Measurements from ENCODE around the gene RALY.
A peak's percentile ranks its signal among the peaks of the same experiment; 100 is the strongest.
"Not testable (repeated sequence)": the region's sequence is repeated elsewhere in the genome, so short reads cannot be mapped to it uniquely, and the experiment has no call there.

Gene RALY

GRCh38 chr20:34111702-34112599 is 118.2 kb downstream of the RALY start, which contains the start of gene EIF2S2:
EIF2S2 (minus strand) TSS chr20:34112243; CDS start chr20:34112110, 133 bp downstream.
- DNase-seq, result peak; percentile 100

GRCh38 chr20:34112600-34113101 is 118.9 kb downstream of the RALY start:
- DNase-seq, result peak; percentile 83 to 84

DNA sequence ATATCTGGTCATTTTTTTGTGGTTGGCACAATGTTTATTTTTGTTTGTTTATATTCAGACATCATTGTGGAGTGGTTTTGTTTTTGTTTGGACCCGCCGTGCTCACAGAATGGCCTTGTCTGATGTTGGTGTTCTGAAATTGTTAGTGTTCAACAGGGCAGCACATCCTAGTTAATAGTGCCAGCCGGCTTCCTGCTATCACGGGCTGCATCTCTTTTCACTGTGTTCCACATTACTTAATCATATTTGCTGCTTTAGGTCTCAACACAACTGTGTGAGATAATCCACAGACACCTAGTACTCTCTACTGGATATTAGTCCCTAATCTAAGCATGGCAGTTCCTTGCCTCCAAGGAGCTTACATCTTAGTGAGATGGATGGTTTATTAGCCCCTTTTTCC is 121.1 kb downstream of the RALY start:
- no peak for DNase-seq

- DNase-seq, result no peak
Measured at GRCh38 chr20:34115232-34115631, 121.5 kb downstream of the RALY start.

DNA sequence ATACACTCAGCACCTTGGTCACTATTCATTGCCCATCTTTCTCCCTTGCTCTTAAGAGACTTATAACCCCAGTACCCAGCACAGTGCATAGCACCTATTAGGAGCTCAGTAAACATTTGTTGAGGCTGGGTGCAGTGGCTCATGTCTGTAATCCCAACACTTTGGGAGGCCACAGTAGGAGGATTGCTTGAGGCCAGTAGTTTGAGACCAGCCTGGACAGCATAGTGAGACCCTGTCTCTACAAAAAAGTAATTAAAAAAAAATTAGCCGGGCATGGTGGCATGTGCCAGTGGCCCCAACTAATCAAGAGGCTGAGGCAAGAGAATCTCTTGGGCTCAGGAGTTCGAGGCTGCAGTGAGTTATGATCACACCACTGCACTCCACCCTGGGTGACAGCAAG is 126.5 kb downstream of the RALY start:
- DNase-seq, result no peak

GRCh38 chr20:34122274-34122980 is 128.7 kb downstream of the RALY start:
- no peak for DNase-seq

DNA sequence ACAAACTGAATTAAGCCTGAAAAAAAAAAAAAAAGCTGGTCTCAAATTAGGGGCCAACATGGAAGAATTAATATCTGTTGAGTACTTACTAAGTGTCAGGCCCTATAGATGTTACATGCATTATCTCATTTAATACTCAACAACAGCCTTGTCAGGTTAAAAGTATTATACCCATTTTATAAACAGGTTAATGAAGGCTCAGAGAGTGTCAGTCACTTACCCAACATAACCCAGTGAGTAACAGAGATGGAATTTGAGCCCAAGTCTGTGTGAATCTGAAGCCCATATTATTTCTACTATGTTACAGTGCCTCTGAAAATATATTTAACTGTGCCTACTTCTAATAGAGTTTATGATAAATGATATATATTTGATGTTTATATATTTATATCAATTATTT is 129.6 kb downstream of the RALY start:
- no peak for DNase-seq

GRCh38 chr20:34124469-34125249 is 130.9 kb downstream of the RALY start:
- no peak for DNase-seq

DNA sequence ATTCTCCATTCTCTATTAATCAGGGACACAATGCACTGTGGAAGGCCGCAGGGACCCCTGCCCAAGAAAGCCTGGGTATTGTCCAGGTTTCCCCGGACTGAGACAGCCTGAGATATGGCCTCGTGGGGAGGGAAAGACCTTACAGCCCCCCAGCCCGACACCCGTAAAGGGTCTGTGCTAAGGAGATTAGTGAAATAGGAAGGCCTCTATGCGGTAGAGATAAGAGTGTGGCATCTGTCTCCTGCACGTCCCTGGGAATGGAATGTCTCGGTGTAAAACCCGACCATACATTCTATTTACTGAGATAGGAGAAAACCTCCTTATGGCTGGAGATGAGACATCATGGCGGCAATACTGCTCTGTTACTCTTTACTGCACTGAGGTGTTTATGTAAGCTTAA is 134.1 kb downstream of the RALY start:
- no peak for DNase-seq

DNA sequence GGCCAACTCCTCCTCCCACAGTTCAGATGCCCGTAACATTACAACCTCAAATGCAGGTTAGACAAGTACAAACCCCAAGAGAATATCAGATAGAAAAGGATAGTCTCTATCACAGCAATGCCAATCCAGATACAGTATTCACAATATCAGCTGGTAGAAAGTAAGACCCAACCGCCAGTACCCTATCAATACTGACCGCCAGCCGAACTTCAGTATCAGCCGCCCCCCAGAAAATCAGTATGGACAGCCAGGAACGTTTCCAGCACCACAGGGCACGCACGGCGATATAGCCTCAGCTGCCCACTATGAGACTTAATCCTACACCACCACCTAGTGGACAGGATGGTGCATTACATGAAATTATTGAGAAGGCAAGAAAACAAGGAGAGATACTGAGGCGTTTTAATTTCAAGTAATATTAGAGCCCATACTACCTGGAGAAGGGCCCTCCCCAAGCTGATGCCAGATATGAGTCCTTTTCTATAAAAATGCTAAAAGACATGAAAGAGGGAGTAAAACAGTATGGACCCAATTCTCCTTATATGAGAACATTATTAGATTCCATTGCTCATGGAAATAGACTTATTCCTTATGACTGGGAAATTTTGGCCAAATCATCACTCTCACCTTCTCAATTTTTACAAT is 135.9 kb downstream of the RALY start:
- DNase-seq, result peak; percentile 91 to 95

- no peak for DNase-seq
Measured at GRCh38 chr20:34131491-34131890, 137.8 kb downstream of the RALY start.

GRCh38 chr20:34132491-34132890 is 138.8 kb downstream of the RALY start:
- not testable (repeated sequence) for DNase-seq

- not testable (repeated sequence) for DNase-seq
Measured at GRCh38 chr20:34132943-34133342, 139.2 kb downstream of the RALY start.

DNA sequence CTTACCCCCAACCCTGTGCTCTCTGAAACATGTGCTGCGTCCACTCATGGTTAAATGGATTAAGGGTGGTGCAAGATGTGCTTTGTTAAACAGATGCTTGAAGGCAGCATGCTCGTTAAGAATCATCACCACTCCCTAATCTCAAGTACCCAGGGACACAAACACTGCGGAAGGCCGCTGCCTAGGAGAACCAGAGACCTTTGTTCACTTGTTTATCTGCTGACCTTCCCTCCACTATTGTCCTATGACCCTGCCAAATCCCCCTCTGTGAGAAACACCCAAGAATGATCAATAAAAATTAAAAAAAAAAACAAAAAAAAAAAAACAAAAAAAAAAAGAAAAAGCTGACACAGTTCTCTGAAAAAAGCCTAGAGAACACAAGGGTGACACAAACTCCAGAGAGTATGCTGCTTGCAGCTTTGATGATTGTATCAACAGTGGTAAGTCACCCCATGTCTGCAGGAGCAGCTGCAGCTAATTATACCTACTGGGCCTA is 139.7 kb downstream of the RALY start:
- DNase-seq, result not testable (repeated sequence)
